ENCODE data around the gene LTC4S.

DNA sequence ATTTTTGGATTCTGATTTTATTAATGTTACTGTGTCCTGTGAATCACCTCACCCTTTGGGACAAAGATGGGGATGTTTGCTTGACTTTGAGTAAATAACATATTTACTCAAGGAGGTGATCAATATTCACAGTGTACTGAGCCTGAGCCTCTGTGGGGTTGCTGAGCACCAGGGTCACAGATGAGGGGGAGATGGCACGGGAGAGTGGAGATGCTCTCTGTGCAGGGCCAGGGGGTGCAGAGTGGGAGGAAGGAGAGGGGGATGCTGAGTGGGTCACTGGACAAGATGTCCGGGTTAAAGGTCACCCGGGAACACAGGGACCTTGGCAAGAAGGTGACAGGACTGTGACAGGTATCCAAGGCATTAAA, 30.9 kb downstream of the LTC4S start:
- TF ChIP-seq, protein P1, sequence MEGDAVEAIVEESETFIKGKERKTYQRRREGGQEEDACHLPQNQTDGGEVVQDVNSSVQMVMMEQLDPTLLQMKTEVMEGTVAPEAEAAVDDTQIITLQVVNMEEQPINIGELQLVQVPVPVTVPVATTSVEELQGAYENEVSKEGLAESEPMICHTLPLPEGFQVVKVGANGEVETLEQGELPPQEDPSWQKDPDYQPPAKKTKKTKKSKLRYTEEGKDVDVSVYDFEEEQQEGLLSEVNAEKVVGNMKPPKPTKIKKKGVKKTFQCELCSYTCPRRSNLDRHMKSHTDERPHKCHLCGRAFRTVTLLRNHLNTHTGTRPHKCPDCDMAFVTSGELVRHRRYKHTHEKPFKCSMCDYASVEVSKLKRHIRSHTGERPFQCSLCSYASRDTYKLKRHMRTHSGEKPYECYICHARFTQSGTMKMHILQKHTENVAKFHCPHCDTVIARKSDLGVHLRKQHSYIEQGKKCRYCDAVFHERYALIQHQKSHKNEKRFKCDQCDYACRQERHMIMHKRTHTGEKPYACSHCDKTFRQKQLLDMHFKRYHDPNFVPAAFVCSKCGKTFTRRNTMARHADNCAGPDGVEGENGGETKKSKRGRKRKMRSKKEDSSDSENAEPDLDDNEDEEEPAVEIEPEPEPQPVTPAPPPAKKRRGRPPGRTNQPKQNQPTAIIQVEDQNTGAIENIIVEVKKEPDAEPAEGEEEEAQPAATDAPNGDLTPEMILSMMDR (IDR thresholded peaks at IDR 0.05; ENCODE audit: poor library complexity, severe bottlenecking), result no peak
- TF ChIP-seq POLR2AphosphoS5 (IDR thresholded peaks at IDR 0.05) (no peak), EZH2 (IDR thresholded peaks at IDR 0.05; ENCODE audit: borderline replicate concordance, insufficient read depth, low read length, poor library complexity, severe bottlenecking) (no peak), EP300 (conservative IDR thresholded peaks at IDR 0.05; ENCODE audit: poor library complexity, severe bottlenecking) (no peak), TAF1 (IDR thresholded peaks at IDR 0.05; ENCODE audit: low read depth) (no peak), MXI1 (conservative IDR thresholded peaks at IDR 0.05; ENCODE audit: poor library complexity, severe bottlenecking) (no peak)

Measured in neural cell (in vitro differentiated cells).